Lower lobe of right lung (tissue), 2 donors: ENCODE results near the gene ALOX12. TPM values are rescaled to one million over a fixed set of nuclear protein-coding genes. Genes with fewer than 3 reads are reported as not detected.
"Not testable (repeated sequence)": the region's sequence is repeated elsewhere in the genome, so short reads cannot be mapped to it uniquely, and the experiment has no call there.

ENCODE experiments used
- ATAC-seq, 2 donors: fragments of 200-7000 bp; cut with Tn5 transposase; one replicate each; pipeline ENCODE4 v1.9.1; 2020 to 2022; ENCODE audit warnings: mild to moderate bottlenecking in 2 of 2, moderate library complexity in 2 of 2
- DNase-seq: peaks from one replicate; pipeline ENCODE4 v3.0.0-alpha.2; 2020
- H3K27ac ChIP-seq: fragments of 200-600 bp; one replicate; pipeline ENCODE4 v1.8.0; 2022
- H3K27me3 ChIP-seq: fragments of 200-600 bp; one replicate; pipeline ENCODE4 v1.8.0; 2022; ENCODE audit warnings: low read depth
- H3K36me3 ChIP-seq: fragments of 200-600 bp; one replicate; pipeline ENCODE4 v1.8.0; 2022; ENCODE audit warnings: mild to moderate bottlenecking
- H3K4me1 ChIP-seq: fragments of 200-600 bp; one replicate; pipeline ENCODE4 v1.8.0; 2022
- H3K4me3 ChIP-seq: fragments of 200-600 bp; one replicate; pipeline ENCODE4 v1.8.0; 2022; ENCODE audit warnings: mild to moderate bottlenecking
- H3K9me3 ChIP-seq: fragments of 200-600 bp; one replicate; pipeline ENCODE4 v1.8.0; 2022
- CTCF ChIP-seq: fragments of 200-600 bp; IDR thresholded peaks from one replicate; pipeline ENCODE4 v1.8.0; 2022; ENCODE audit warnings: antibody characterized with exemption, mild to moderate bottlenecking
- intact Hi-C: fragments of 100-400 bp; cut with DNase I; formaldehyde crosslinking; loops from one replicate; pipeline ENCODE4 v1.11.0; 2022
- long read RNA-seq: library from polyadenylated mRNA; unstranded; transcript quantifications from one replicate; pipeline ENCODE4 v2.0.0, GENCODE V29; 2021
- total RNA-seq: library from RNA; stranded (reverse); fragmentation: NEBNext Ultra II Directional; extraction: Animal tissue kit (Norgen Biotek cat#: 25700); gene quantifications from one replicate; pipeline ENCODE4 v1.2.1, GENCODE V29; 2021
- donor health status: DM: no; HTN: yes; CAD: no; lungs with severe emphysema.

The ALOX12 gene
- 0.86 TPM for total RNA-seq
- long read RNA-seq, partial matches to known transcripts: 0 of 7 reads
- long read RNA-seq, other reads (novel, unspliced or antisense): 7 of 7 reads

DNA sequence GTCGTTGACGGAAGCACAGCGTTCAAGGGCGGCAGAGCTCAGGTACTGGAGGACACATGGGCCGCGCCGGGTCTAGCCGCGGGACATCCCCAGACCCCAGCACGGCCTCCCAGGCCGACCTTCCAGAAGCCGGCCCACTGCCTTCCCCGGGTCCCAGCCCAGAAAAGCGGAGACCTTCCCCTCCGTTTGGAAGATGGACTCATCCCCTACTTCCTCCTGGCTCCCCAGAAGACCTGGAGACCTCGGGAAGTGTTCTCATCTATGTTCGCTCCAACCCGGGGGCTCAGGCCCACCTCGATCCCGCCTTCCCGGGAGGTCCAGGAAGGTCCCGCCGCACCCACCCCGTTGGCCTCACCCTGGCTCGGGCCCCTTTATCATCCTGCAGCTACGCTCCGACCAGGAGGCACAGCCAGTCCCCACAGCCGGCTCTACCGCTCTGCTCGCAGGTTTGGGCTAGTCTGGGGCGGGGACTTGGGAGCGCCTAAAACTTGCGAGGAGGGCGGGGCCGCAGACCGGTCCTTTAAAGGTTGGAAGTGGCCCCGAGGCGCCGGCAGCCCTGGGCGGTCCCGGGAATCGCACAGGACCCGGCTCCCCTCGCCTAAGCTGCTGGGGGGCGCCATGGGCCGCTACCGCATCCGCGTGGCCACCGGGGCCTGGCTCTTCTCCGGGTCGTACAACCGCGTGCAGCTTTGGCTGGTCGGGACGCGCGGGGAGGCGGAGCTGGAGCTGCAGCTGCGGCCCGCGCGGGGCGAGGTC lies at the start of gene ALOX12:
TSS of gene ALOX12 (plus strand) at position 550 of the 756 bp plus-strand sequence. CDS start at position 619, 69 bp downstream.
- no peaks in the 10 kb centered on the region for H3K27me3 ChIP-seq

GRCh38 chr17:6947745-6948144 lies 48.1 kb upstream of the ALOX12 start:
- no peak for TF ChIP-seq CTCF
- intact Hi-C loops: no loop called here
- ATAC-seq: no peak

More for the DNA sequence above, at the start of gene ALOX12:
- Histone ChIP-seq H3K36me3 (peaks cover 37% of the 10 kb centered on the region), H3K9me3 (no peaks in the 10 kb centered on the region), H3K4me1 (peaks cover 6% of the 10 kb centered on the region), H3K4me3 (peak within 1 kb of the TSS; percentile 34), H3K27ac (no peak within 1 kb of the TSS)
- ATAC-seq (peak; percentile 62 to 87), DNase-seq (no peak)
- intact Hi-C loops: no loop called here
- TF ChIP-seq CTCF: no peak

DNA sequence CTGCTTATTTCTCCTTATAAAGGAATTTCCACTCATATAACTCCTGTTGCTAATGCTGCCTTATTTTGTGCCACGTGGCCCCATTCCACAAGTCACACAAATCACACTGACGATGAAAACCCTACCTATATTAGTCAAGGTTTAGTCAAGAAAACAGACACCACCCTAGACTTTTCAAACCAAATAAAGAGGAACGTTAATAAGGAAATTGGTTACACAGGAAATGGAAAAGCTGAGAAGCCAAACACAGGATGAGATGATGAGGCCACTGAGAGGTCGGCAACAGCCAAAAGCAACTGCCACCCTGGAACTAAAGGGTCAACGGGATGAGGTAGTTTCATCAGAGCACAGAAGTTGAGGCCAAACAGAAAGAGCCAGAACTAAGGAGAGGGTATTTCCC lies 47.3 kb upstream of the ALOX12 start:
- Histone ChIP-seq H3K36me3 (no peaks in the 10 kb centered on the region), H3K4me1 (peaks cover 11% of the 10 kb centered on the region), H3K27ac (no peak overlapping the region), H3K9me3 (no peaks in the 10 kb centered on the region), H3K4me3 (no peak overlapping the region), H3K27me3 (no peaks in the 10 kb centered on the region)
- intact Hi-C loops: no loop called here
- ATAC-seq: no peak
- DNase-seq: no peak
- no peak for TF ChIP-seq CTCF

More at GRCh38 chr17:6947745-6948144, 48.1 kb upstream of the ALOX12 start:
- H3K27me3 ChIP-seq: no peaks in the 10 kb centered on the region
- no peak for DNase-seq
- no peak overlapping the region for H3K27ac ChIP-seq
- peaks cover 11% of the 10 kb centered on the region for H3K4me1 ChIP-seq
- no peaks in the 10 kb centered on the region for H3K36me3 ChIP-seq
- no peak overlapping the region for H3K4me3 ChIP-seq
- no peaks in the 10 kb centered on the region for H3K9me3 ChIP-seq

GRCh38 chr17:6948976-6949375 lies 46.9 kb upstream of the ALOX12 start:
- Histone ChIP-seq H3K27ac (no peak overlapping the region), H3K36me3 (no peaks in the 10 kb centered on the region), H3K9me3 (no peaks in the 10 kb centered on the region), H3K27me3 (no peaks in the 10 kb centered on the region), H3K4me3 (no peak overlapping the region), H3K4me1 (peaks cover 11% of the 10 kb centered on the region)
- ATAC-seq: no peak
- no peak for DNase-seq
- no peak for TF ChIP-seq CTCF
- intact Hi-C loops: no loop called here

GRCh38 chr17:6950938-6951337 lies 44.9 kb upstream of the ALOX12 start:
- DNase-seq, intact Hi-C loops, H3K27ac ChIP-seq, H3K27me3 ChIP-seq, H3K9me3 ChIP-seq, H3K36me3 ChIP-seq, ATAC-seq, H3K4me3 ChIP-seq: not testable (repeated sequence)
- H3K4me1 ChIP-seq: peaks cover 11% of the 10 kb centered on the region

DNA sequence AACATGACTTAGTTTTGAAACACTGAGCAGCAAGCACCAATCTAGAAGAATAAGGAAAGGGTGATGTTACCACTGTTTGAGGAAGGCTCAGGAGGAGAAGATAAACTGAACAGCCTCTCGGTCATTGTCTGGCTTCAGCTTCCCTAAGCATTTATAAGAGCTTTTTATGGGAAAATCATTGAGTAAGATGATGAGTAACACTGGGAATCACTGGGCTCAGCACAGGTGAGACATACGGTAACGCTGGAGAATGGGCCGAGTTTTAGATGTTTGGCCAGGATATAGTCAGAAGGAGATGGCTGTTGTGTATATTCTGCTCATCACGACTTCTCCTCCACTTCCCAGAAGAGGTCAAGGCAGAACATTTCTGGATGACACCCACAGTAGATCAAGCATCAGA lies 42.2 kb upstream of the ALOX12 start:
- no peak for TF ChIP-seq CTCF
- intact Hi-C loops: no loop called here
- Histone ChIP-seq H3K9me3 (no peaks in the 10 kb centered on the region), H3K27ac (no peak overlapping the region), H3K4me3 (no peak overlapping the region), H3K27me3 (no peaks in the 10 kb centered on the region), H3K36me3 (no peaks in the 10 kb centered on the region), H3K4me1 (peaks cover 3% of the 10 kb centered on the region)
- no peak for DNase-seq
- no peak for ATAC-seq
